HG03108 (cell line): Measurements from ENCODE around the gene PBX3.

Experiments used
- ATAC-seq: cut with Tn5 transposase; IDR thresholded peaks from one replicate; pipeline ENCODE4 v1.9.1; 2021; ENCODE audit warnings: moderate library complexity; ENCODE audit not compliant: unreplicated experiment

The PBX3 gene

DNA sequence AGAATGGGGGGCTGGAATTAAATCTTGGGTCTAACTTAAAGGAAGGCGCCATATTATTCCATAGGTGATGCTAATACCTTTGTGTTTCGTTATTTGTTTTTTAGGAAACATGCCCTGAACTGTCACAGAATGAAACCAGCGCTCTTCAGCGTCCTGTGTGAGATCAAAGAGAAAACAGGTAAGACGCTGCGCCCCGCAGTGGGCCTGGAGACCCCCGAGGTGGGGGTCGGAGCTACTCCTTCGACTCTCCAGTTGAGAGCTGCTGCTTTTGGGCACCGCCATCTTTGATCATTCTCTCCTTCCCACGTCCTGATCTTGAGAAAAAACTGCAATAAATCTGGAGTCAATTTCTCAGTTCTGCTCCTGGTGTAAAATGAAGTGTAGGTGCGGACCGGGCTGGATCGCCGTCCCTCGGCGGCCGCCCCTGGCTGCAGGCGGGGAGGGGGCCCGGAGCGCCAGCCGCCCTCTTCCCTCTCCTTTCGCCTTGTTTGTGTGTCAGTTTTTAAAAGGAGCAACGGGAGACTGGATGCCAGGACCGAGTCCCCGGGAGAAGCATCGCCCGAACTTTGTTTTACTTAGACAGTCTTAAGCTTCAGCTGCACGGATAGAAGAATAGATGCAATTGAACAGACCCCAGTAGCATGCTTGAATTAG is 1.4 kb downstream of the PBX3 start:
- no peak for ATAC-seq

DNA sequence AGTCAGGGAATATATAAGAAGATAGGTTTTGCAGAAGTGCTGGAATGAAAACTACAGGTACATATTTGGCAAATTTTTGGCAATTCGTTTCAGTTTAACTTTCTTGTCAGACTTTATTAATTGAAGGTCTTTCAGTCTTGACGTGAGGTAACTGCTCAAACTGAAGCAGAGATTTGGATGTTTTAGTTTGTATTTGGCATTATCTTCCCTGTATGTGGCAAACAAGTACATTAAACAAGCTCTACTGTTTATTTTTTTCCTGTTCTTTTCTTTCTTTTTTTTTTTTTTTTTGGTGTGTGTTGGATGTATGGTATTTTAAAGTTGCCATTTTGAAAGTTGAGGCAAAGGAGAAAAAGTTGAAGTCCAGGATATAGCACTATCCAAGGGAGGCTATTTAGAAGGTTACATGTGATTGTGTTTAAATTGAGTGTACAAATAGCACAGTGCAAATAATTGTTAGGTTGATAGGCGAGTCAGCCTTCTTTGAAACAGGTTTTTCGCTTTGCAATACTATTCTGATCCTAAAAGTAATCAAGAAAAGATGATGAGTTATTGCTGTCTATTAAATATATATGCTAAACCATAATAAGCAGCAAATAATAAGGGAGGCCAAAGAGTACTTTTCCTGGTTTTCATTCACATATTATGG is 2.2 kb downstream of the PBX3 start:
- ATAC-seq = no peak

DNA sequence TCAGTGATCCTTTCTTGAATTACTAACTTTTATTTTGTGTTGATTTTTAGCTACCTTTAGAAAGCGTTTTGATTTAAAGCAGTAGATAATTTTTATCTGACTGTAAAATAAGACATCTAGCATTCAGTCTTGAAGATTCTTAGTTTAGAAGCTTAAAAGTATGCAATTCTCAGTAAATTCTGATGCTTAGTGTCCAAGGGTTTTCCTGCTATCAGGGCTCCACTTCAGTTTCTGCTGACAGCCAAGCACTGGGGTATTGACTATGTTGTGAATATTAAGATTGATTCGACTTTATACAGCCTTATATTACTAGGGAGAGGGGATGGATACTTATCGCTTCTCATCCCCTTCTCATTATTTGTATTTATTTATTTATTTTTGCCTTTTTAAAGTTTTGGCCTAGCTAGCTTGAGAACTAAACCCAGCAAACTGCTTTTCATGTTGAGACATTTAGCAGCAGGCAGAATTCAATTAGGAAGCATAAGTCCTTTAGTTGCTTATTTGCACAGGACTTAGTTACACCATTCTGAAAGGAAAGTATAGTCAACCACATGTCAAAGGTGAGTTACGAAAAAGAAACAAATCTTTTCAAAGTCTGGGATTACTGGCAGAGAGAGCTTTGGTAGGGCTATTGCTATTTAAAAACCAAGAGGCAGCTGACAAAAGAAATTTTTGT is 2.9 kb downstream of the PBX3 start:
- ATAC-seq = no peak

DNA sequence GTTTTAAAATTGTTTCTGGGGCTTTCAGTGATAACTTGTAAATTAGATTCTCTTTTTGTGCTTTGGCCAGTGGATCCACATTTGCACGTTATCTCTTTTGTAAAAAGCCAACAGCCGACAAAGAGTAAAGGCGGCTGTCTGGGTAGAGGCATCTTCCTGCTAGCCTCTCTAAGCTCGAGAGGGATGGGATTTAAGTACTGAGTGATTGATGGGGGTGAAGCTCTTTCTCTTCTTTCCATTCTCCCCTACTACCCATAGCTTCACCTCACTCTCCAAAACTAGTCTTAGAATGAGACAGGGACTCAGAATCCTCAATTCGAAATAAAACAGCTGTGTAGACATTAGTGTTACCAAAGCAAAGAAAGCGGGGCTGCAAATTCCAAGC is 3.4 kb downstream of the PBX3 start:
- ATAC-seq = no peak

DNA sequence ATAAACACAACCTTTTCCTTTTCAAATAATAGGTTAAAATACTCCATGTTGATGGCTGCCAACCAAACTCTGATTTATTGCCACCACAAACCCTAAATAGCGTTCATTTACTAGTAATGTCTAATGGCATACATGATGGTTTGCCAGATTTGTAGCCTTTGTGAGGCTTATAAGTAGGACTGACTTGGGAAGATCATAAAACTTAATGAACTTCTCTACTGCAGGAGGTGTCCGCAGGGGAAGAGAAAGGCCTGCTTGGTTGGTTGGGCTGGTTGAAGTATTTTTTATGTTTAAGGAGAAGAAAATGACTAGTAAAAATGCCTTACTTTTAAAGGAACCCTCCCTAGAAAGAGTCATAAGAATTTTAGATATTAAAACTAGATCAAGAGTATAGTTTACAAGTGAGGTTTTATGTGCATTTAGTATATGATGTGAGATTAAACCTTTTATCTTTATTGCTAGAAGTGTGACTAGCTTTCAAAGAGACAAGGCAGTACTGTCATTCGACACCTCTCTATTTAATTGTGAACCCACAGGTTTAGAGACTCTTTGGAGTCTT is 5.0 kb downstream of the PBX3 start:
- ATAC-seq = no peak

DNA sequence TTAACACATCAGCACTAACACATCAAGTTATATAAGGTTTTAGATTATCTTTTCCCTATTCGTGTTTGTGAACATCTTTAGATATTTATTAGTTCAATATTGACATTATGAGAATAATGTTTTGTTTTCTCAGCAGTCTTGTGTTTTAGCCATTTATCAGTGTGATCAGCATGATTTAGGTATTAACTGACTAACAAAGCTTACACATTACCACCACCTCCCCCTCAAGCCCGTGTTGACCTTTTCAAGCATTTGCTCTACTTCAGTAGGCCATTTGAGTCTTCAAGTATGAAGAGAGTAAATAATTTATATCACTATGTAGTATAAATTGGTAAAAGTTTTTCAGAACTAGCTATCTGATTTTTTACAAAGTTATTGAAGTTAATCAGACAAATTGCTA is 6.9 kb downstream of the PBX3 start:
- no peak for ATAC-seq

DNA sequence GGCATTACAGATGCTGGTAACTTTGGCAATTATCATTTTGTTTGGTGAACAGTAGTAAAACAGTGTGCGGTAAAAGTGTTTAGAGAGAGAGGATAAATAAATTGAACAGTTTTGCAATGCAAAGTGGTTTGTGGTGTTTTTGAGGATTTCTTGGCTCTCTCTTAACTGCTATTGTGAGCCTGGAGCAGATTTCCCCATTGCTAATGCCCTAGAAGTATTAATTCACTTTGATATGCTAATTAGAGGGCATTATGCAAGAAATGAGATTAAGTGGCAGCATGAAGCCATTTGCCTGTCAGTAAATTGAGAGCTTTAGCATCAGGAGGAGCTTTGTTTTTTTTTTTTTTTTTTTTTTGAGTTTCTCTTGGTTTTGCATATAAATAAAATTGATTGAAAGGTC is 8.2 kb downstream of the PBX3 start:
- no peak for ATAC-seq

DNA sequence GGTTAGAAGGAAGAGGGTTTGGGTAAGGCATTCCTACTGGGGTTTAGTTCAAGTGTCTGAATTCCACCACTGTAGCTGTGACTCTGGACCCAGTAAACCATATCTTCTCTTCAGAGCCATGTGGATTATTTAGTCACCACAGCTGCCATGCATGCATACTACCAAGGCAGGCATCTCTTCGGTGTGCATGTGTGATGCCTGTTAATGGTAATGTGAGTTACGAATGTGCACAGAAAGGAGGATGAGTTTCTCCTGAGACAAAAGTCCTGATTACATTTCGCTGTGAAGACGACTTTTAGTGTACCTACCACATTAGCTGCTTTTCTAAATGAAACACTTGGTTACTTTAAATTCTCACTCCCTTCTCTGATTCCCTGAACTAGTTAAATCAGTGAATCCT is 9.3 kb downstream of the PBX3 start:
- ATAC-seq = no peak

DNA sequence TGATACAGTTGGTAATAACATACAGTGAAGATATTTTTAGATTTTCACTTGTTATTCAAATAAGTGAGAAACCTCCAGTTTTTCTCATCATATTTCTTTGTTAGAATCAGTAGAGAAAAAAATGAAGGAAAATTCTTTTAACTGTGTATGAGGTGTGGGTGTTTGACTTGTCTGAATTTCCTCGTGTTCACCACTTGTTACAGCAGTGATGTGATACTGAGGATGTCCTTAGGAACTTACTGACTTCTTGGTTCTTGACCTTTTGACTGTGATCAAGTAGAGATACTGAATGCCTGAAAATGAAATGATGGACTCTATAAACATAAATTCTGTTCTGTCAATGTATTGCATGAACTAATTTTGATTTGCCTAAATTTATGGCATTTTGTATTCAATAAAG is 10.7 kb downstream of the PBX3 start:
- no peak for ATAC-seq

DNA sequence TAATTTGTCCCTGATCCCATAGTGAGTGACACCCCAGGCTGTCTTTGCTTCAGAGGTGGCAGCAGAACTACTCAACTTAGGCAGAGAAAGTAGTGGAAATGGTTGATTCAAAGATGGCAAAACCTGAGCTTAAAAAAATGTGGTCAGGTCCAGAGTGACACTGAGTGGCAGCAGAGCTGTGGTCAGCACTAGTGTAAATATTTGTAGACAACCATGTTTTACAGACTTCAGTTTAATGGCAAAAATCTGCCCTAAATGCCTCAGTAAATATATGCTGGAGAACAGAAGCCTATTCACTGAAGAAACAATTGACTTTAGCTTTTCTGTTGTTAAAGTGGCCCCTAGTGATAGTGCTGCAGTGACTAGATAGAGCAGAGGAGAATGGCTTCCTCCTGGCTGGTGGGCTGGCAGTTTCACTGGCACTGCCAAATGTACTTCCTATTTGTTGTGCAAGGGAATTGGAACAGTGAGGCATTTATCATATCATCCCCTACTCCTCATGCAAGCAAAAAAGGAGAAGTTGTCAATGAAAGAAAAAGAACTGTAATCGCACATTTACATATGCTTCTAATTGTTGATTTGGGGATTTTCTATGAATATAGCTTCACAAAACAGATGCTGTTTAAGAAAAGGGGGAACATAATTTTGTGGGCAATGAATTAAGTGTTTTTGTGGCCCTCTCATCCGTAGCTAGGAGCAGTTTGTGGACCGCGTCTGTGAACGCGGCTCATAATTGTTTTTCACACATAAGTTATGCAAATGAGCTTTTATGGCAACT is 12.0 kb downstream of the PBX3 start:
- ATAC-seq = no peak

DNA sequence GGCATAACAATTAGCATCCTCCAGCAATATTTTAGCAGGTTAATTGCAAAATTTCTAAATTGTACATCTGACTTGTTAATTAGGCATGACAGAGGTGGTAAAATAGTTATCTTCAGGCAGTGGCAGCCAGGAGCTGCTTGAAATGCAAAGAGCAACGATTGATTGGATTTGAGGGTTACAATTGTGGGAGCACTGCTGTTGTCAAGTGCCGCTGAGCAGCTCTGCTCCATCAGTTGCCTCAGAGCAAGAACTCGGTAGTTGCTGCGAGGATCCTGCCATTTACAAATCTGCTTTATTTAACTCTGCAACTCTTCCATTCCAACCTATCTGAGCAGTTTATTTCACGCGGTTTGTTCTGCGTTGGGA is 12.6 kb downstream of the PBX3 start:
- ATAC-seq = no peak

DNA sequence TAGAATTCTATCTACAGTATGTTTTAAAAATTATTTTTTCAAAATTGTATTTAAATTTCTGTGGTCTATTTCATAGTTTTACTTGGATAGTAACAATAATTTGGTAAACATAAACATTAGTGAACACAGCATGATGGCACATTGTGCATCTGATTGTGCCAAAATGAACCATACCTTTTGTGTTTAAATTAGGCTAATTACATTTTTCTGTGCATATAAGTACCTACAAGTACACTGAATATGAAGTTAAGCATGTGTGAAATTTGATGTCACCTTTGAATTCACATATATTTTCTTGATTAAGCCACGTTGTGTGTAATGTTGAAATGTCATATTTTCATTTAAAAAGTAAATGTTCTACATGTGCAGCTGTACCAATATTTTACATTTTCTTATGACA is 13.4 kb downstream of the PBX3 start:
- ATAC-seq = no peak

DNA sequence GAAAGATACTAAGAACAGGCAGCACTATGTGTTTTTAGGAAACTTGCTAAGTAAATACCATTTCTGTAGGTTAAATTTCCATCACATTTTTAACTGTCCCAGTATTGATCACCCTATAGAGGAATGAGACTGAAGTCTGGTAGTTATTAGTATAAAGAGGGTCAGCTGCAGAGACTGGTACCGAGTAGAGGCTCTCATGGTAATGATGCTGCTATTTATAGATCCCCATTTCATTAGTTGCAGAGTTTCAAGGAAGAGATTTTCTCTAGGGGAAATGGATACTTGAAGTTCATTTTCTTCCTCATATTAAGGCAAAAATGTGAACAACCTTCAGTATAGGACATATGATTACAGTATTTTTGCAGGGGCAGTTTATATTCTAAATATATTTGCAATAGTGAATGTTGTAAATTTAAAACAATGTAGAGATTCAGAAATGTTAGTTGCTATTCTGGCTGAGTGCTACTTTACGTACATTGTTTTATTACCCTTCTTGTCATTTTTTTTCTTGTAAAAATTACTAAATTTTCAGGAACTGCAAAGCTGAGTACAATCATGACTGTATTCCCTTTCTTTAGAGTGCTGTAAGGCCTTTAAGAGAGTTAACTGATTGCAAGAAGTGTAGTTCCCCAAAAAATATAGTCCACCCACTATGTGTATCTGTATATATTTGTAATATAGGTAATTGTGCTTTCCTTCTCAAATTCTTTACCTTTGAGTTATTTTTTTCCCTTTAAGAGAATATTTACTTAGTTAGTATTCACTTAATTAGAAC is 14.7 kb downstream of the PBX3 start:
- ATAC-seq = no peak

DNA sequence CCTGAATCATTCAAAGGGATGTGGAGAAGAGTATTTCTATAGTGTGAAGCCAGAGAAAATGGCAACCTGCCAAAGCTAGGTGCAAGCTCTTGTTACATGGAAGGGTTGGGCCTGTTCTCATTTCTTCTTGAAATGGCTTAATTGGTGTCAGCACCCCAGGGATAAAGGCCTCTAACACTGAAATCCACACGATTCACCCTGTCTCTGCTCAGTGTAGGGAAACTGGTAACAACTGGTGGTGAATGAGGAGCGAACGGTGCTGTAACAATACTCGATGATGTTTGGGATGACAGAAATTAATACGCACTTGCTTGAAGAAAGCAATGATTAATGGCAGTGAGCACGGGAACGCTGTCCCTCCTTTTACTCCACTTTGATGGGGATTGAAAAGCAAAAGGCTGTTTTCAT is 16.2 kb downstream of the PBX3 start:
- no peak for ATAC-seq

DNA sequence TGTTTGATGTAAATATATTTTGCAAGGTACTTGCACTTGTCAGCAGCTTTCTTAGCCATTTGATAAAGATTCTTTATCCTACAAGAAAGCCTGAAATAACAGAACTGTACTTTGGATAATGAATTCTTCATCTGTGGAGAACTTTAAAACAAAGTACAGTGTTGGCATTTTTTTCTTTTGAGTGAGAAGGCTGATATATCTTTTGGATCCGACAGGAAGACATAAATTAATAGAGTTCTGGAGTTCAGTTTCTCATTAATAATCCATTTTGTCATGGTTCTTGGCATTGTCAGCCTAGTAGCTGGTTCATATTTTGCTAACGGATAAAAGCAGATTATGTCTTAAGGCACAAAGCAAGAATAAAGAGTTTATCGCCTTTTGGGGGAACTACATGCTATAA is 17.0 kb downstream of the PBX3 start:
- ATAC-seq = no peak

DNA sequence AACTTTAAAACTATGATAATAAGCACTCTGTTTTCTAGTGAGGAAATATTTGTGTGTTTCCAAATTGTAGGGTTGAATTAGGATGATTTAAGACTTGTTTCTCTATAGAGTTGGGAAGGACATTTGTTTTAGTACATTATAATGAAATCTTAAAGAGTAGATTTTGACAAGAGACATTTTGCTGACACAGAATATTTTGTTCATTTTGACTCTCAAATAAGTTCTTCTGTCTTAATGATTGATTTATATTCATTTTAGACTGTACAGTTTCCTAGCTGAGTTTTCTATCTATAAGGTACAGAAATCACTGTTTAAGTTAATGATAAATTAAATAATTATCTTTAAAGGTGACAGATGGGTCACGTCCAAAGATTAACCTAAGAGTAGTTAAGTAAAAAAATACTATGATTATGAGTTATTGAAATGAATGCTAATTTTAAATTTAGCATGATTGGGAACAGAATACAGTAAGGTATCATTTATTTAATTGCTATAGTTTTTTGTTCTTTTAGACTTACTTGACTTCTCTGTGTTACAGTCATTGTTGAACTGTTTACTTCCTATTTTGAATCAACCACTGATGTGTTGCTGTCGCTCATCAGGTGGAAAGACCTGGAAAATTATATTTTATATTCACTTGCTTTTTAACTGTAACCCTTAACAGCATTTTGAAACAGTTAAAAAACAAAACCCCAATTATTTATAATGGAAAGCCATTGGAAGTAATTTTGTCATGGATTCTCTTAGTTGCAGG is 19.5 kb downstream of the PBX3 start:
- no peak for ATAC-seq

DNA sequence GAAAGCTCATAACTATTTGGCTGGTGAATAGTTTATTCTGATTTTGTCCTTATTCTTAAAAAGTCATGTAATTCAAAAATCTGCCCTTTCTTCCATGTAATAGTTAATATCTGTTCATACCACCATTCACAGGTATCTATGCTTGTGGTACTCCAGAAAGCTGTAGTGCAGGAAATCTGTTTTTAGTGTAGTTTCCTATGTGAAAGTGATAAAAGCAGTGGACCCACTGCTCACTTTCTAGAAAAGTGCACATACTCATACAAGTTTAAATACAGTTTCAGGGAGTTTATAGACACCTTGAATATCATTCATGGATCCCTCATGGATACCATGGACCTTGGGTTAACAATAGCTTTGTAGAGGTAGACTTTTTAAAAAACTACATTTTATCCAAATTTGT is 20.2 kb downstream of the PBX3 start:
- ATAC-seq = peak; percentile 47

DNA sequence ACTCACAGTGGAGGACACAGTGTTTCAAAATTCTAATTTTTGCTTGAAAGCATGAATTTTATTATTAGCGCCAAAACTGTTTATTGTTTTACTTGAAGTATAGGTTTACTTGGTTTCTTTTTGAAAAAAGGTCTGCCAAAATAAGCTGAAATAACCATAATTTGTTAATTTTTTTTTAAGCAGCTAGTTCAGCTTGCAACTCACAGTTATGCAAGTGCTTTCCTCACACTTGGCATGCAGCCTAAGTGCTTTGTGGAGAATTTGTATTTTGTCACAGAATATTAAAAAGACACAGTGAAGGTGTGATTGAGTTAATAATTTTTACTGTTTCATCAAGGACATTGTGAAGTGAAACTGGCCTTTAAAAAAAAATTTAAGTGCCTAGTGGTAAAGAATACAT is 21.6 kb downstream of the PBX3 start:
- ATAC-seq = no peak

DNA sequence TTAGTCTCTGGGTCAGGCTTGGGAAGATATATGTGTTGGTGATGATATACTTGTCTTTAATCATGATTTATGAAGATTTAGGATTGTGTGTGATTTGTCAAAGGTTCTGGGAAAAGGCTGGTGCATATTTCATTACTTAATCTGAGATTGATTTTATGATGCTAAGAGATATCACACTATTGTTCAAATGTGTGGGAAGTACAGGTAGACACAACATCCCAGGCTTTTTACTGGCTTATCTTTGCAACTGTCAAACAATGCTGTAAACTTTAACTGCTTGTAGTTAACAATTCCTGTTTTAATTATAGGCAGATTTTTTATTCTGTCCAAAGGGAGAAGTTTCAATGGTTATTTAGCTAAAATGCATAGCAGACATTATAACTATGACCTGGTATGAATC is 23.9 kb downstream of the PBX3 start:
- no peak for ATAC-seq

DNA sequence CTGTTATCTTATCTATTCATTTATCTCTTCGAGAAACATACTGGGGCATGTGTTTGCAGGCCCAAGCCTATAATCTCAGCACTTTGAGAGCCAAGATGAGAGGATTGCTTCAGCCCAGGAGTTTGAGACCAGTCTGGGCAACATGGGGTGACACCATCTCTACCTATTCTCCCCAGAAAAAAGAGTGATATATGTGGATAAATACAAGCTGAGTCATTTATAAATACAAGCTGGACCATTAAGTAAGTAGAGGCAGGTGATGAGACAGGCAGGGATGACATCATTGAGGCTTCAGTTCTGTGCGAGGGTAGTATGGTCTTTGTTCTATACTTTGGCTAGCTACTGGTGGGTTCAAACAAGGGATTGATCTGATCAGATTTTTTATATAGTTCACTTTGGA is 25.6 kb downstream of the PBX3 start:
- no peak for ATAC-seq
